SJCRH30 (cell line): Measurements from ENCODE around the gene LHPP. TPM values are rescaled to one million over a fixed set of nuclear protein-coding genes. Genes with fewer than 3 reads are reported as not detected.

Experiments used
- DNase-seq, 2 experiments: peaks; one replicate each; pipeline ENCODE4 v3.0.0-alpha.2; 2015 to 2020
- H3K27ac ChIP-seq: fragments of 250-450 bp; sonication (Bioruptor Pico); 2 replicates; pipeline ENCODE4 v1.5.1; 2020; ENCODE audit warnings: mild to moderate bottlenecking, moderate library complexity
- H3K27me3 ChIP-seq: fragments of 250-450 bp; sonication (Bioruptor Pico); 2 replicates; pipeline ENCODE4 v1.5.1; 2020; ENCODE audit warnings: mild to moderate bottlenecking, moderate library complexity
- H3K36me3 ChIP-seq: fragments of 250-450 bp; sonication (Bioruptor Pico); 2 replicates; pipeline ENCODE4 v1.5.1; 2020; ENCODE audit warnings: mild to moderate bottlenecking, moderate library complexity
- H3K4me1 ChIP-seq: fragments of 250-450 bp; sonication (Bioruptor Pico); 2 replicates; pipeline ENCODE4 v1.5.1; 2020; ENCODE audit warnings: mild to moderate bottlenecking, moderate library complexity
- H3K4me3 ChIP-seq: fragments of 250-450 bp; sonication (Bioruptor Pico); 2 replicates; pipeline ENCODE4 v1.5.1; 2020; ENCODE audit warnings: mild to moderate bottlenecking, moderate library complexity
- H3K9me3 ChIP-seq: fragments of 250-450 bp; sonication (Bioruptor Pico); replicated peaks from 2 replicates; pipeline ENCODE4 v1.5.1; 2020; ENCODE audit warnings: mild to moderate bottlenecking, moderate library complexity
- total RNA-seq: library from RNA; depleted of rRNA; stranded (reverse); fragments of >200 nt; shearing (Covaris generic); gene quantifications from 2 replicates; pipeline ENCODE4 v1.2.3, GENCODE V29; 2014

LHPP gene
- total RNA-seq, 1 experiment from 2014 or later = 2.9 TPM

DNA sequence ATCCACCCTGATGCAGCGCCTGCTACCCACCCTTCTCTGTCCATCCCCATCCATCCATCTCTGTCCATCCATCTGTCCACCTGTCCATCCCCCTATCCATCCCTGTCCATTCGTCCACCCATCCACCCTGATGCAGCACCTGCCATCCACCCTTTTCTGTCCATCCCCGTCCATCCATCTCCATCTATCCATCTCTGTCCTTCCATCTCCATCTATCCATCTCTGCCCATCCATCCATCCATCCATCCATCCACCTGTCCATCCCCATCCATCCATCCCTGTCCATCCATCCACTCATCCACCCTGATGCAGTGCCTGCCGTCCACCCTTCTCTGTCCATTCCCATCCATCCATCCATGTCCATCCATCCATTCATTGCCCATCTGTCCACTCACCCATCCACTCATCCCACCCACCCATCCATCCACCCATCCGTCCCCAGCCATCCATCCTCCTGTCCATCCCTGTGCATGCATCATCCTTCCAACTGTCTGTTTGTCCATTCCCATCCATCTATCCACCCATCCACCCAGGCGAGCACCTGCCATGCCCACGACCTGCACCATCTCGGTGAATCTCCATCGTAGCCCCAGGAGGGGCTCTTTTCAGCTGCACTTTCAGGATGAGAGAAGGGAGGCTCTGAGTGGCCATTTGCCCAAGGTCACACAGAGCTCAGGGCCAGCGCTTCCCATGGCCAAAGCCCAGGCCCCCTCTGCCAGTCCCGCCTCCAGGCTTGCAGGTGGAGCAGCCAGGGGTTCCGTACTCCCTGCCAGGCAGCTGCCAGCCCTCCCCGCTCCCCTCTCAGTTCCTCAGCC is 137.4 kb downstream of the LHPP start:
- H3K4me1 ChIP-seq = no peaks in the 10 kb centered on the region
- no peak for DNase-seq
- no peak overlapping the region for H3K27ac ChIP-seq
- no peaks in the 10 kb centered on the region for H3K27me3 ChIP-seq
- no peaks in the 10 kb centered on the region for H3K36me3 ChIP-seq
- no peak overlapping the region for H3K4me3 ChIP-seq
- no peaks in the 10 kb centered on the region for H3K9me3 ChIP-seq

DNA sequence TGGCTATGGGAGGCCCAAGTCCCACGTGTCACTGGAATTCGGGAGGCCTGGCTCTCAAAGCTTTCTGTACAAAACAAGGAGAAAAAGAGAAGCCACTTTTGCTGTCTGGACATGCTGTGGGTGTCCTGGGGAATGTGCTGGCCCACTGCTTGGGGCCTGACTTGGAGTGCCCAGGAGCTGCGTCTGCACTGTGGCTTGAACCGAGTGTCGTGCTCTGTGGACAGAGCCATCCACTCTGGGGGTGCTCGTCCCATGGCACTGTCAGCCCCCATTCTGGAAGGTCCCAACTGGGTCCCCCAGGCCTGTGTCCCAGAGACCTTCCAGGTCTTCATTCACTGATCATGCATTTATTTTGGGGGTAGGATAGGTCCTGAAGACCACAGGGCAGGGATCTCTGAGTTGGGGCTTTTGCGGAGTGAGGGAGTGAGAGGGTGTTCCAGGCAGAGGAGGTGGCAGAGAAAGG is 138.0 kb downstream of the LHPP start:
- no peak overlapping the region for H3K4me3 ChIP-seq
- DNase-seq = no peak
- no peak overlapping the region for H3K27ac ChIP-seq
- H3K4me1 ChIP-seq = no peaks in the 10 kb centered on the region
- H3K27me3 ChIP-seq = no peaks in the 10 kb centered on the region
- no peaks in the 10 kb centered on the region for H3K9me3 ChIP-seq
- no peaks in the 10 kb centered on the region for H3K36me3 ChIP-seq

DNA sequence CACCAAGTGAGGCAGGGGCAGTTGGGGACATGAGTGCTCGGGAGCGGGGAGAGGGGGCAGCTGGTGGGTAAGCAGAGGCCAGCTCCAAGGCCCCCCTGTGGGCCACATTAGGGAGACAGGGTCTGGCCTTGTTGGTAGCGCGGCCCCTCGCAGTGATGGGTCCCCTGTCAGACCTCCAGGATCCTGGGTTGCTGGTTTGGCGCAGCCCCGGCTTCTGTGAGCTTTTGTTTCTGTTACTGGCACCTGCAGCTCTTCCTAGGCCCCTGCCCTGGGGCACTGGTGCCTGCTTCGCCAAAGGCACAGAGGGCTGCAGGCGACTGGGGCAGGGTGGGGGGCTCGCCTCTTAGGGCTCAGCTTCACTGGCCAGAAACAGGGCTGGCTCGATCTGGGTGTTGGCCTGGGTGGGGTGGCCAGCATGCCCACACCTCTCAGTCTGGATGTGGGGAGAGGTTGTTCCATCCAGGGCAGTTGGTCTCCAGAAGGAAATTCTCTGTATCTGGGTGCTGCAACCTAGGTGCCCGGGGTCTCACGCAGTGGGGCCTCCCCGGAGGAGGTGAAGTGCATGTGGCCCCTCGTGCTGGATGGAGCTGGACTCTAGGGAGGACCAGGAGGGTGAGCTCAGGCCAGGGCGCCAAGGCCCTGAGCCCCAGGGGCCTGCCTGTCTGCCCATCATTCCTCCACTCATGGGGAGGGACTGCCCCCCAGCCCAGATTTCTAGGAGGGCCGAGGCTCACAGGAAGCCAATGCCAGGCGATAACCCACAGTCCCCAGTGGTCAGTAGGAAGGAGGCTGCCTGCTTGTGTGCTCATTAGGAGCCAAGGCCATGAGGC is 138.6 kb downstream of the LHPP start:
- H3K27ac ChIP-seq = no peak overlapping the region
- no peak overlapping the region for H3K4me3 ChIP-seq
- no peaks in the 10 kb centered on the region for H3K36me3 ChIP-seq
- no peaks in the 10 kb centered on the region for H3K27me3 ChIP-seq
- no peak for DNase-seq
- H3K9me3 ChIP-seq = no peaks in the 10 kb centered on the region
- H3K4me1 ChIP-seq = no peaks in the 10 kb centered on the region

DNA sequence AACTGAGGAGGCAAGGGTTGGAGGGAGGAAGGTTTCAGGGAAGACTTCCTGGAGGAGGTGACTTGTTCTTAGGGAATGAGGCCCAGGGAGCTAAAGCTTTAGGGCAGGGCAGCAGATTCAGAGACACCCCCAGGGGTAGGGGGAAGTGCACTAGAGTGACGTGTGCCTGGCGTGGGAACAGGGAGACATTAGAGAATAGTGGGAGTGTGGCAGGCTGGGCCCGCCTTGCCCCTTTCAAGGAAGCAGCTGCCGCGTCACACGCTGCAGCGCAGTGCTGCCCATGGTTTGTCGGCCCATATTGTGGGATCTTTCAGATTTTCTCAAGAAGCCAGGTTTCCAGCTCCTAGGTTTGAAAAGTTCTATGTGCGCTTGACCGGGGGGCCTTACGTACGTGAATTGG is 139.4 kb downstream of the LHPP start:
- Histone ChIP-seq H3K4me3 (no peak overlapping the region), H3K4me1 (no peaks in the 10 kb centered on the region), H3K36me3 (no peaks in the 10 kb centered on the region), H3K9me3 (no peaks in the 10 kb centered on the region), H3K27ac (no peak overlapping the region), H3K27me3 (no peaks in the 10 kb centered on the region)
- DNase-seq = no peak

DNA sequence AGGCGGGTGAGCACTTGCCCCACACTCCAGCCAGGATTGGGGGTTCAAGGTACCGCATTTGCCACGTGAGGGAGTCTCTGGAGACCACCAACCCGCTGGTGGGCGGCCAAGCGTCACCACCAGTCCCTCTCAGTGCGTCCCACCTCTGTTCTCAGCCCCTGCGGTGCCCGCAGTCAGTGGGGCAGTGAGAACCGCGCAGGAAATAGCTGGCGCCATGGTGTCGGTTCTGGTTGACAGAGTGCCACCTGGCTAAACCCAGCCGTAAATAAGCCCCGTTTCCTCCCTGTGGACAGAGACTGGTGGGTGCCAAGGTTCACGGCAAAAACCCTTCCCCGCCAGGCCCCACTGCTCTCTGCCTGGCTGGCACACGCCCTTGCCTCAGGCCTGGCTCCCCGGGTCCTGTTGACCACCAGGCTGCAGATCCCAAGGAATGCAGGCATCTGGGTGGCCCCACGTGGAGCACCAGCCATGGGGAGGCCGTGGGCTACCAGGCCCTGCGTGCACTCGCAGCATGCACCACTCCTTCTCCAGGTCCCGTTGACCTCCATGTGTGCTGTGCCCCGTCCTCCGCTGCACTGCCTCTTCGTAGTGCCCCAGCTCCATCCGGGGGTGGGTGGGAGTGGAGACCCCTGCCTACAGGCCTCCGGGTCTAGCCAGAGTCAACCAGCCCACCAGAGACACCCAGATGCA is 140.0 kb downstream of the LHPP start:
- Histone ChIP-seq H3K27ac (no peak overlapping the region), H3K9me3 (no peaks in the 10 kb centered on the region), H3K4me1 (no peaks in the 10 kb centered on the region), H3K36me3 (no peaks in the 10 kb centered on the region), H3K27me3 (no peaks in the 10 kb centered on the region), H3K4me3 (no peak overlapping the region)
- DNase-seq = no peak

GRCh38 chr10:124602121-124602561 is 140.5 kb downstream of the LHPP start:
- Histone ChIP-seq H3K27me3 (no peaks in the 10 kb centered on the region), H3K4me1 (no peaks in the 10 kb centered on the region), H3K36me3 (no peaks in the 10 kb centered on the region), H3K9me3 (no peaks in the 10 kb centered on the region), H3K27ac (no peak overlapping the region), H3K4me3 (no peak overlapping the region)
- no peak for DNase-seq

GRCh38 chr10:124602646-124603365 is 141.2 kb downstream of the LHPP start:
- H3K4me1 ChIP-seq = no peaks in the 10 kb centered on the region
- no peaks in the 10 kb centered on the region for H3K36me3 ChIP-seq
- H3K27ac ChIP-seq = no peak overlapping the region
- no peak for DNase-seq
- H3K4me3 ChIP-seq = no peak overlapping the region
- no peaks in the 10 kb centered on the region for H3K27me3 ChIP-seq
- no peaks in the 10 kb centered on the region for H3K9me3 ChIP-seq

DNA sequence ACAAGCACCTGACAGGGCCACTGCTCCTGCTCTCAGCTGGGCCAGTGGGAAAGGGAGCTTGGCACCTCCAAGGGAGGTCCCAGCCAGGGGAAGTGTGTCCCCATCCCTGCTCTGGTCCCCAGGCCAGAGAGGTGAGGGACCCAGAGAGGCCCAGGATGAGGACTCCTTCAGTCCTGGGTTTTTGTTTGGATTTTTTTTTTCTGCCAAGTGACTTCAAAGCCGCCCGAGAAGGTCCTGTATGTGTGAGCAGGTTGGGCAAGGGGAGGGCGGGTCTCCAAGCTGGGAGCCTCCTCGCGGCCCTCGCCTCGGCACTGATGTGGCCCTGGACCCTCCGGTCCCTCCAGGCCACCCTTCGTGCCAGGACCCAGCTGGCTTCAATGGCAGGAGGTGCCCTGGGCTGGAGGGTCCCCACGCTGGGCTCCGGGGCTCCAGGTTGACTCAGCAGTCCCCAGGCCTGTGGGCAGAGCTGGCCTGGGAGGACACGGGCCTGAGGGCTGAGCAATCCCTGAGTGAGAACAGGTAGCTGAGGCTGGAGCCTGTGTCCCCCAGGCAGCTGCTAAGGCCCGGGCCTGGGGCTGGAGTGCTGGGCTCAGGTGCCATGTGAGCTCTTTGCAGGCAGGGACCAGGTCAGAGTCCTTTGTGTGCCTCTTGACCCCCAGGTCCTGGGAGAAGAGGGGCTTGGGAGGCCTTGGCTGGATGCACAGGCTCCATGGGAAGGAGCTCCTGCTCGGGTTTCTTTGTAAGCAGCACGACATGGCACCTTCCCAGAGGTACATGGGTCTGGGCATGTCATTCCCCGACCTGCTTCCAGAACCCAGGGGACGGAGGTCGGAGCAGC is 142.0 kb downstream of the LHPP start:
- Histone ChIP-seq H3K27ac (no peak overlapping the region), H3K9me3 (no peaks in the 10 kb centered on the region), H3K4me3 (no peak overlapping the region), H3K36me3 (no peaks in the 10 kb centered on the region), H3K27me3 (no peaks in the 10 kb centered on the region), H3K4me1 (no peaks in the 10 kb centered on the region)
- no peak for DNase-seq

GRCh38 chr10:124604214-124605000 is 142.8 kb downstream of the LHPP start:
- H3K36me3 ChIP-seq = no peaks in the 10 kb centered on the region
- no peak for DNase-seq
- H3K27me3 ChIP-seq = no peaks in the 10 kb centered on the region
- no peak overlapping the region for H3K27ac ChIP-seq
- no peaks in the 10 kb centered on the region for H3K9me3 ChIP-seq
- no peaks in the 10 kb centered on the region for H3K4me1 ChIP-seq
- H3K4me3 ChIP-seq = no peak overlapping the region

DNA sequence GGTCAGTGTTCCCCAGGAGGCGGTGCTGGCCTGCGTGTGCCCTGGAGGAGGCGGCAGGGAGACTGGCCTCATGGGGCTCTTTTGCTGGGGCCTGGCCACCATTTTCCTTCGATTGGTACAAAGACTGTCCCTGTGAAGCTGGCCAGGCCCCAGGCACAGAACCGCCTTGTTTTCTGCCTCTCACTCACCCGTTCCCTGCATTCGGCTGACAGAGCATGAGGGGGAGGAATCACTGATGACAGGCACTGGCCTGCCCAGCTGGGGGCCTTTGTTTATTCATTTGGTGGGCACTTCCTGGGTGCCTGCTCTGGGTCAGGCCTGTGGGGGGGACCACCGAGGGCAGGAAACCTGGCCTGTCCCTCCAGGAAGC is 143.4 kb downstream of the LHPP start:
- no peak for DNase-seq
- Histone ChIP-seq H3K36me3 (no peaks in the 10 kb centered on the region), H3K9me3 (no peaks in the 10 kb centered on the region), H3K4me3 (no peak overlapping the region), H3K27ac (no peak overlapping the region), H3K27me3 (no peaks in the 10 kb centered on the region), H3K4me1 (no peaks in the 10 kb centered on the region)

DNA sequence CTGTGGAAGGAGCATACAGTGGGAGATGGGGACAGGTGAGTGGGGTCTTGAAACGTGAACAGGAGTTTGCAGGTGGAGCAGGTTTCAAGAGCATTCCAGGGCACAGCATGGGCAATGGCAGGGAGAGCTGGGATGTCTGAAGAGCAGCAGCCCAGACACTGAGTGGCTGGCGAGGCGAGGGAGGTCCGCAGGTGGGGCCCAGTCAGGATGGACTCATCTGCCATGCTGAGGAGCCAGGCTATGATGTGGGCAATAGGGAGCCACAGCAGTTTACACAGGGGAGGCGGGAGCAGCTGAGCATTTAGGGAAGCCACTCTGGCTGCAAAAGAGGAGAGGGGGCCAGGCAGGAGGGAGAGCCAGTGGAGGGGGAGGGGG is 143.8 kb downstream of the LHPP start:
- Histone ChIP-seq H3K36me3 (no peaks in the 10 kb centered on the region), H3K4me1 (no peaks in the 10 kb centered on the region), H3K4me3 (no peak overlapping the region), H3K9me3 (no peaks in the 10 kb centered on the region), H3K27ac (no peak overlapping the region), H3K27me3 (no peaks in the 10 kb centered on the region)
- no peak for DNase-seq

DNA sequence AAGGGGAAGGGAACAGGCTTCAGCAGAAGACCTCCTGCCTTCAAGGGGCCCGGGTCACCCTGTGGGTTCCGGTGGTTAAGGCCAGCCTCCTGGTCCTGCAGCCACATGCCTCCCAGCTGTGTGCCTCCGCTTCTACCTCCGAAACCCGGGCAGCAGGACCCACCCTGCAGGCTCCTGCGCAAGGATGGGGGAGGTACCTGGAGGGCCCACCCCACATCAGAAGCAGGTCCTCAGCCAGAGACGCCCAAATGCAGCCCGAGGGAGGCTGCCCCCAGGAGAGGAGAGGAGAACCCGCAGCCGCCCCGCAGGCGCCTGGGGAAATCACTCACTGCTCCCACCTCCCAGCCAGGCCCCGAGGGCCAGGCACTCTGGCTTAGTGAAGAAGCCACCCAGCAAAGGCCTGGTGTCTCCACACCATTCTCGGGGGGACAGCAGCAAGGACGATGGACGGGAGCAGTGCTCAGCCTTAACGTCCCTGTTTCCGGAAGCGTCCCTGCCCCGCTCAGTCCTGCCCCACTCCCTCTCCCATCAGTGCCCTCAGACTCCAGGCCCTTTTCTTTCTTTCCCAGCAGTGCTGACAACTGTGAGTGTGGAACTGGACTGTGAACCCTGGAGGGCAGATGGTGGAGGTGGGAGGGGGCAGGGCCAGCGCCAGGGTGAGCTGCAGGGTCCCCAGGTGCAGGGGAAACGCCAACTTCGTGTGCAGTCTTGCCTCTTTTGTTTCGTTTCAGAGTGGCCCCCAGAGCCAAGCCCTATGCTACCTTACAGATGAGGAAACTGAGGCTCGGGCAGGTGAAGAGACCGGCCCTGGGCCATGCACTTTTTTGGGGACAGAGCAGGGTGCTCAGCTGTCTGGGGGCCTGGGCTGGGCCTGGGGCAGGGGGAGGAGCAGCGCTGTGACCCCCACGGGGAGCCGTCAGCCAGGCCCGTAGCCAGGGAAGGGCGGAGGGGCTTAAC is 144.5 kb downstream of the LHPP start:
- H3K27me3 ChIP-seq = no peaks in the 10 kb centered on the region
- H3K36me3 ChIP-seq = no peaks in the 10 kb centered on the region
- DNase-seq = no peak
- no peak overlapping the region for H3K27ac ChIP-seq
- H3K9me3 ChIP-seq = no peaks in the 10 kb centered on the region
- no peak overlapping the region for H3K4me3 ChIP-seq
- no peaks in the 10 kb centered on the region for H3K4me1 ChIP-seq
